ENCODE results near the gene IGF2BP1.
"Not testable (repeated sequence)": the region's sequence is repeated elsewhere in the genome, so short reads cannot be mapped to it uniquely, and the experiment has no call there.

IGF2BP1 gene

GRCh38 chr17:49054342-49055092, 57.3 kb downstream of the IGF2BP1 start:
- no peak for DNase-seq (ENCODE audit: low spot score)

- no peak for DNase-seq (ENCODE audit: low spot score)
Measured at GRCh38 chr17:49055181-49055927, 58.2 kb downstream of the IGF2BP1 start.

DNA sequence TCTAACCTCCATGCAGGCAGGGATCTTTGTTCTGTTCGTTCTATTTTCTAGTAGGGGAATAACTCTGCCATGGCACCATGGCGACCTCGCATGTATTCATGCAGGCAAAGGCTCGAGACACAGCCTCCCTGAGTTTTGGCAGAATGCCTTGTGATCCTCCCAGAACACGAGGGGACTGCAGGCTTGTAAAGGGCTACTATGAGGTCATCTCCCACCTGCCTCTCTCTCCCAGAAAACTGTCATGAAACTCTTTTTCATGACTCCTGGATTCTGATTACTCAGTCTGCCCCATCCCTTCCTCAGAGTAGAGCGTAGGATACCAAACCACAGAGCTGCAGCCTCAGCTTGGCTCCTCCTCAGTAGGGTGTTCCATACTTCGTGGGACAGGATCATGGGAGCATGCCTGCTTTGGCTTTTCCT, 64.3 kb downstream of the IGF2BP1 start:
- DNase-seq (ENCODE audit: low spot score) = no peak

GRCh38 chr17:49063652-49064051, 66.5 kb downstream of the IGF2BP1 start:
- no peak for DNase-seq (ENCODE audit: low spot score)

DNA sequence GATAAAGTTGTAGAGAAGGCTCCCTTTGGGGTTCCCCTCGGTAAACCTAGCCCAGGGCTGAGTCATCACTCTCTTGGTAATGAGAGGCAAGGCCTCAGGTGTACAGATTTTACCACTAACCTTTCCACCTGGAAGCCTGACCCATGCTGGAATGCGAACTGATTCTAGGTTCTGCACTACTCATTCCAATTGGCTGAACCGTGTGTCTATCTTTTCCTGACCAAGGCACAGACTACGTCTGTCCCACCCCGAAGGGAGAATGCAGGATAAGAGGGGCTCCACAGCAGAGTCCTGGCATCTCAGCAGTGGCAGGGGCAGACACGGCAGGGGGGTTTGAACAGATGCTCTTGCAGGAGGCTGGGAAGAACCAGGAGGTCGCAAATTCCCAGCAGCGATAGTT, 70.0 kb downstream of the IGF2BP1 start:
- DNase-seq (ENCODE audit: low spot score) = no peak

GRCh38 chr17:49069585-49070273, 72.5 kb downstream of the IGF2BP1 start:
- DNase-seq (ENCODE audit: low spot score) = peak; percentile 29

DNA sequence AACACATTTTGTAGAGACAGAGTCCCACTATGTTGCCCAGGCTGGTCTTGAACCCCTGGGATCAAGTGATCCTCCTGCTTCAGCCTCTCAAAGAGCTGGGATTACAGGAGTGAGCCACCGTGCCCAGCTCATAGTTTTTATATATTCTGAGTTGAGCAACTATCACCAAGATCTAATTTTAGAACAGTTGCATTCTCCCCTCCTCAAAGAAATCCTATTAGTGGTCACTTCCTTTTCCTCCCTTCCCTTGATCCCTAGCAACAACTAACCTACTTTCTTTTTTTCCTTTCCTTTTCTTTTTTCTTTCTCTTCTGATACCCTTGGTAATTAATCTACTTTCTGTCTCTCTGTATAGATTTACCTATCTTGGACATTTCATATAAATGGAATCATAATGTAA, 73.9 kb downstream of the IGF2BP1 start:
- no peak for DNase-seq (ENCODE audit: low spot score)

DNA sequence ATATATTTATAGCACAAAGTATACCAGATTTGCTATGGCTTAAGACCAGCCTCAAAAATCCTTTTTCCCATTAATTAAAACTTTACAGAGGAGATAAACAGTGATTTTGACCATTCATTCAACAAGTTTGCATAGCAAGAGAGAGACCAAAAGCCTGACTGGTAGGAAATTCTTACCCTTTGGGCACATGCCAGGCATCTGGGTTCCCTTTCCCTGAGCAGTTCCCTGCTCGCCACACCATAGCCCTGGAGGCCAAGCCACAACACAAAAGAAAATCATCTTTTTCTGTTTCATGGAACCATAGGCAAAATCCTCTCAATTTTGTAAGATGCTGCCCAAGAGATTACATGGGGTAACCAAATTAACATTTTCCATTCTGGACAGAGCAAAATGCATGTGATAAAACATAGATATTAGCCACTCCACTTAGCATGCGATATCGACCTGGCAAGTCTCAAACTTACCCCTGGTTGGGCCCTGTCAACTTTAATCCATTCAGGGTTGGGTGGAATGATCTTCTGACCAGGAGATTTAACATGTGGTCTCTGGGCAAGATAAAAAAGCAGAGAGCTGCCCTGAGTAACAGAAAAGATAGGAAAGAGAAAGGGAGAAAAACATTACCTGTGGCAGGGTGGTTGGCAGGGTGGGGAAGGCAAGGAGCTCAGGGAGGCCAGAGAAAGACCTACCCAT, 77.8 kb downstream of the IGF2BP1 start:
- no peak for DNase-seq (ENCODE audit: low spot score)

- peak; percentile 51 for DNase-seq (ENCODE audit: low spot score)
Measured at GRCh38 chr17:49076573-49077384, 79.6 kb downstream of the IGF2BP1 start.

GRCh38 chr17:49078248-49078647, 81.1 kb downstream of the IGF2BP1 start:
- DNase-seq (ENCODE audit: low spot score) = no peak

GRCh38 chr17:49079840-49080663, 82.9 kb downstream of the IGF2BP1 start:
- no peak for DNase-seq (ENCODE audit: low spot score)

GRCh38 chr17:49082231-49082630, 85.0 kb downstream of the IGF2BP1 start:
- no peak for DNase-seq (ENCODE audit: low spot score)

DNA sequence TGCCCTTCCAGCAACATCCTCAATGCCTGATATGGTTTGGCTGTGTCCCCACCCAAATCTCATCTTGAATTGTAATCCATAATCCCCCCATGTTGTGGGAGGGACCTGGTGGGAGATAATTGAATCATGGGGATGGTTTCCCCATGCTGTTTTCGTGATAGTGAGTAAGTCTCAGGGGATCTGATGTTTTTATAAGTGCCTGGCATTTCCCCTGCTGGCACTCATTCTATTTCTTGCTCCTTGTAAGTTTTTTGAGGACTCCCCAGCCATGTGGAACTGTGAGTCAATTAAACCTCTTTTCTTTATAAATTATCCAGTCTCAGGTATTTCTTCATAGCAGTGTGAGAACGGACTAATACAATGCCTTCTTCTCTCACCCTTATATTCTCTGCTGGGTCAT, 87.9 kb downstream of the IGF2BP1 start:
- DNase-seq (ENCODE audit: low spot score) = not testable (repeated sequence)

DNA sequence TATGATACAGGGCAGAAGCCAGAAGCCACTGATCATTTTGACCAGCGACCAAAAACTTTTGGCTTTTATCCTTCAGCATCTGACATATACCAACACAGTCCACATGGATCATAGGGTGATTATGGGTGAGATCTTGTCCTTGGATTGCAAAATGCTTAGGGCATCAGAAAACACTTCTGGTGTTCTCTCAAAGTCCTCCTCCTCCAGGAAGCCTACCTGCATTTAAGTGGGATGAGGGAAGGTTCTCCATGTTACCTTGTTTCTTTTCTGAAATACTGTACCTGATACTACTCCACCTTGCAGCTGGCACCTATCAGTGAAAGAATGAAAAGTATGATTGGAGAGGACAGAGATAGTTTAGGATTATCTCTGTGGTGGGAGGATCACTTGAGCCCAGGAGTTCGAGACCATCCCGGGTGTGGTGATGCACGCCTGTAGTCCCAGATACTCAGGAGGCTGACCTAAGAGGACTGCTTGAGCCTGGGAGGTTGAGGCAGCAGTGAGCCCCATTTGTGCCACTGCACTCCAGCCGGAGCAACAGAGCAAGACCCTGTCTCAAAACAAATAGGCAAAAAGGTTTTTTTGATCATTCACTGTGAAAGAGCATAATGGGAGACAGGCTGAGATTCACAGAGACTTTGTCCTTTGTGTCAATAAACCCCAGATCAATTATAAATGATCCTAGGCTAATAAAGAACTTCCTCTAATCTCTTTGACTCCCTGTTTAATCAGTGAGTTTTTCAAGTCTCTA, 88.6 kb downstream of the IGF2BP1 start:
- DNase-seq (ENCODE audit: low spot score) = no peak

DNA sequence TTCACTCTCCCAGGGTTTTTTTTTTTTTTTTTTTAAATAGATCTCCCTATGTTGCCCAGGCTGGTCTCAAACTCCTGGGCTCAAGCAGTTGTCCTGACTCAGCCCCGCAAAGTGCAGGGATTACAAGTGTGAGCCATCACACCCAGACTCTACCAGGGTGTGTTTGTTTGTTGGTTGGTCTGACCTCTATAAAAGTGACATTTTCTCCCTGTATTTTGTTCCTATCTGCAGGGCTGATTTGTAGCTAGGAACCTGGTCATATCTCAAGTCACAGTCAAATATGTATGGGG, 89.1 kb downstream of the IGF2BP1 start:
- no peak for DNase-seq (ENCODE audit: low spot score)

GRCh38 chr17:49086649-49087048, 89.5 kb downstream of the IGF2BP1 start:
- DNase-seq (ENCODE audit: low spot score) = no peak

DNA sequence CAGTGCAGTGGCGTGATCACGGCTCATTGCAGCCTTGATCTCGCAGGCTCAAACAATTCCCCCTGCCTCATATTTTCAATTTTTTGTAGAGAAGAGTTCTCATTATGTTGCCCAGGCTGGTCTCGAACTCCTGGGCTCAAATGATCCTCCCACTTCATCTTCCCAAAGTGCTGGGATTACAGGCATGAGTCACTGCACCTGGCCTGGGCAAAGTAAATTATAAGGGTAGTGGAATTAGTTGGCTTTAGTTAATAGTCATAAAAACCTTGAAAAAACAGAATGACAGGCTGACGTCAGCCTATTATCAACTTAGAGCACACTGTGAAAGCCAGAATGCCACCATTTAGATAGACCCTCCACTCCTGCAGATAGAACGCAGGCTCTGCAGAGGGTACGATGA, 91.9 kb downstream of the IGF2BP1 start:
- no peak for DNase-seq (ENCODE audit: low spot score)

DNA sequence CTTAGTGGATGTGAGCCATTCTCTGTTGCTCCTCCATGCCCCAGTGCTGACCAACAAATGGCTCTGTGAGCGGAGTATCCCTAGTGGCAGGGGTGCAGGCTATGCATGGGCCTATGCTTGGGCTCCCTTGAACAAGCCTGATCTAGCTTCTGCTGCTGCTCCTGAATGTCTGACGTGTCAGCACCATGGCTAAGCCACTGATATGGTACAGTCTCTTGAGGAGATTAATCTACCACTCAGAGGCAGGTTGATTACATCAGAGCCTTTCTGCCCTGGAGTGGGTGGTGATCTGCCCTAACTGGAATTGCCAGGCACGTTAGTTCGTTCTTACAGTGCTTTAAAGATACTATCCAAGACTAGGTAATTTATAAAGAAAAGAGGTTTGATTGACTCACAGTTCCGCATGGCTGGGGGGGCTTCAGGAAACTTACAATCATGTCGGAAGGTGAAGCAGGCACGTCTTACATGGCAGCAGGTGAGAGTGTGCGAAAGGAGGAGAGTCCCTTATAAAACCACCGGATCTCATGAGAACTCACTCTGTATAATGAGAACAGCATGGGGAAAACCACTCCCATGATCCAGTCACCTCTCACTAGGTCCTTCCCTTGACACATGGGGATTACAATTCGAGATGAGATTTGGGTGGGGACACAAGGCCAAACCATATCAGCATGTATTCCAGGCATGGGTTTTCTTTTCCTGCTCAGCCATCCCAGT, 93.9 kb downstream of the IGF2BP1 start:
- DNase-seq (ENCODE audit: low spot score) = no peak

GRCh38 chr17:49093131-49093530, 95.9 kb downstream of the IGF2BP1 start:
- no peak for DNase-seq (ENCODE audit: low spot score)

Data from kidney capillary endothelial cell (primary cell).